Measurements from ENCODE around the gene FOXK2.

DNA sequence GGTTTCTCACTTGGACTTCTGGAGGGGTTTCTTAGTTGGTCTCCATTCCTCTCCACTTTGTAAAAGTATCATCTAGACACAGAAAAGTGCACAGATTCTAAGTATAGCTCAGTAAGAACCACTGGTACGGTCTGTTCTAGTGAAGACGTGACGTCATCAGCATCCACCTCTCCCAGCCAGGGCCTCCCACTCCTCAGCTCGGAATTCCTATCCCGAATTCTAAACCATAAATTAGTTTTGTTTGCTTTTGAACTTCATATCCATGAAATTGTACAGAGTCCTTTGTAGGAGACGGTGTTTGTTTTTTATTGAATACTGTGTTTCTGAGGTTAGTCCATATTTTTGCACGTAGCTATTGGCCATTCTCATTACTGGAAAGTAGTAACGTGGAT, 25.5 kb downstream of the FOXK2 start:
- TF ChIP-seq, protein P1, sequence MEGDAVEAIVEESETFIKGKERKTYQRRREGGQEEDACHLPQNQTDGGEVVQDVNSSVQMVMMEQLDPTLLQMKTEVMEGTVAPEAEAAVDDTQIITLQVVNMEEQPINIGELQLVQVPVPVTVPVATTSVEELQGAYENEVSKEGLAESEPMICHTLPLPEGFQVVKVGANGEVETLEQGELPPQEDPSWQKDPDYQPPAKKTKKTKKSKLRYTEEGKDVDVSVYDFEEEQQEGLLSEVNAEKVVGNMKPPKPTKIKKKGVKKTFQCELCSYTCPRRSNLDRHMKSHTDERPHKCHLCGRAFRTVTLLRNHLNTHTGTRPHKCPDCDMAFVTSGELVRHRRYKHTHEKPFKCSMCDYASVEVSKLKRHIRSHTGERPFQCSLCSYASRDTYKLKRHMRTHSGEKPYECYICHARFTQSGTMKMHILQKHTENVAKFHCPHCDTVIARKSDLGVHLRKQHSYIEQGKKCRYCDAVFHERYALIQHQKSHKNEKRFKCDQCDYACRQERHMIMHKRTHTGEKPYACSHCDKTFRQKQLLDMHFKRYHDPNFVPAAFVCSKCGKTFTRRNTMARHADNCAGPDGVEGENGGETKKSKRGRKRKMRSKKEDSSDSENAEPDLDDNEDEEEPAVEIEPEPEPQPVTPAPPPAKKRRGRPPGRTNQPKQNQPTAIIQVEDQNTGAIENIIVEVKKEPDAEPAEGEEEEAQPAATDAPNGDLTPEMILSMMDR (IDR thresholded peaks at IDR 0.05; ENCODE audit: low read depth, low read length) = no peak
- TF ChIP-seq POLR2A (IDR thresholded peaks at IDR 0.05; ENCODE audit: extremely low read depth, insufficient read length) (no peak), MYC (IDR thresholded peaks at IDR 0.05; ENCODE audit: low read depth, low read length) (no peak)

All from NB4 (cell line).